Bronchial epithelial cell (primary cell): ENCODE measurements around the gene ITM2B. TPM values are rescaled to one million over a fixed set of nuclear protein-coding genes. Genes with fewer than 3 reads are reported as not detected.

ENCODE experiments used
- DNase-seq: peaks from one replicate; pipeline ENCODE4 v3.0.0-alpha.2; 2010; ENCODE audit warnings: low read depth
- FAIRE-seq: peaks from 2 replicates; lab custom pipeline; 2011; peaks lifted over from hg19 to GRCh38; lab: Jason Lieb, UNC
- H3K27me3 ChIP-seq: 2 replicates; pipeline ENCODE4 v1.5.1; 2011; ENCODE audit warnings: low read length; ENCODE audit not compliant: control insufficient read depth, insufficient read depth
- H3K36me3 ChIP-seq: 2 replicates; pipeline ENCODE4 v1.5.1; 2011; ENCODE audit warnings: low read length; ENCODE audit not compliant: control insufficient read depth, insufficient read depth
- H3K4me3 ChIP-seq: 2 replicates; pipeline ENCODE4 v1.5.1; 2011; ENCODE audit warnings: mild to moderate bottlenecking, low read depth, low read length, control low read depth
- total RNA-seq: library from RNA; depleted of rRNA; stranded (reverse); fragments of >200 nt; gene quantifications from 2 replicates; pipeline ENCODE4 v1.2.1, GENCODE V29; 2014
- TF ChIP-seq, protein P1 (sequence below): IDR thresholded peaks from 2 replicates; pipeline ENCODE4 v1.5.1; 2011; ENCODE audit warnings: mild to moderate bottlenecking, moderate library complexity, low read length, control low read depth, inconsistent platforms; ENCODE audit not compliant: insufficient read depth, severe bottlenecking

The ITM2B gene
- total RNA-seq, 1 donor from 2014 or later: 57.4 TPM

DNA sequence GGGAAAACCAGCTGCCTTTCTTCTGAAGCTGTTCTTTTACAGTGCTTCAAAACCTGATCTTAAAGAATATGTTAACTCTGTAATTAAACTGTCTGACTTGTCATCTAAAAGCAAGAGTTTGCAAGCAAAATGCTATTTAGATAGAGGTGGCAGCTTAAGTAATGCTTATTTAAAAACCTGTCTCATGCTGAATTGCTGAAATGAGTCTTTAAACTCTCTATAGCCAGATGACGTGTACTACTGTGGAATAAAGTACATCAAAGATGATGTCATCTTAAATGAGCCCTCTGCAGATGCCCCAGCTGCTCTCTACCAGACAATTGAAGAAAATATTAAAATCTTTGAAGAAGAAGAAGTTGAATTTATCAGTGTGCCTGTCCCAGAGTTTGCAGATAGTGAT is 22.9 kb downstream of the ITM2B start:
- peaks cover 10% of the 10 kb centered on the region for H3K36me3 ChIP-seq
- TF ChIP-seq, protein P1, sequence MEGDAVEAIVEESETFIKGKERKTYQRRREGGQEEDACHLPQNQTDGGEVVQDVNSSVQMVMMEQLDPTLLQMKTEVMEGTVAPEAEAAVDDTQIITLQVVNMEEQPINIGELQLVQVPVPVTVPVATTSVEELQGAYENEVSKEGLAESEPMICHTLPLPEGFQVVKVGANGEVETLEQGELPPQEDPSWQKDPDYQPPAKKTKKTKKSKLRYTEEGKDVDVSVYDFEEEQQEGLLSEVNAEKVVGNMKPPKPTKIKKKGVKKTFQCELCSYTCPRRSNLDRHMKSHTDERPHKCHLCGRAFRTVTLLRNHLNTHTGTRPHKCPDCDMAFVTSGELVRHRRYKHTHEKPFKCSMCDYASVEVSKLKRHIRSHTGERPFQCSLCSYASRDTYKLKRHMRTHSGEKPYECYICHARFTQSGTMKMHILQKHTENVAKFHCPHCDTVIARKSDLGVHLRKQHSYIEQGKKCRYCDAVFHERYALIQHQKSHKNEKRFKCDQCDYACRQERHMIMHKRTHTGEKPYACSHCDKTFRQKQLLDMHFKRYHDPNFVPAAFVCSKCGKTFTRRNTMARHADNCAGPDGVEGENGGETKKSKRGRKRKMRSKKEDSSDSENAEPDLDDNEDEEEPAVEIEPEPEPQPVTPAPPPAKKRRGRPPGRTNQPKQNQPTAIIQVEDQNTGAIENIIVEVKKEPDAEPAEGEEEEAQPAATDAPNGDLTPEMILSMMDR: no peak
- no peak for FAIRE-seq

DNA sequence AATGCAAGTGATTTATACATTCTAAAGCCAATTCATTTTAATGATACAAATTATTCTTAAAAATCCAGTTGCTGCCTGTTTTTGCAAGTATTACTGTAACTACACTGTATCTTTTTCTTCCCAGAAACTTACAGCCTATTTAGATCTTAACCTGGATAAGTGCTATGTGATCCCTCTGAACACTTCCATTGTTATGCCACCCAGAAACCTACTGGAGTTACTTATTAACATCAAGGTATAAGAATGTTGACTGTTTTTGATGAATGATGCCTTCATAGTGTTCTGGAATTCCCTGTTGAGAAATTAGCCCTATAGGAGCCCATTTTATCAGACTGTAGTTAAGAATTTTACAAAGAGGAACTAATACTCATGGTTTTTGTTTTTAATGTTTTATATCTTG is 25.0 kb downstream of the ITM2B start:
- no peaks in the 10 kb centered on the region for H3K27me3 ChIP-seq
- no peak overlapping the region for H3K4me3 ChIP-seq
- H3K36me3 ChIP-seq: peaks cover 8% of the 10 kb centered on the region
- FAIRE-seq: no peak
- DNase-seq: no peak
- TF ChIP-seq, protein P1: no peak

More for the DNA sequence above, 22.9 kb downstream of the ITM2B start:
- no peak for DNase-seq
- Histone ChIP-seq H3K4me3 (no peak overlapping the region), H3K27me3 (no peaks in the 10 kb centered on the region)

DNA sequence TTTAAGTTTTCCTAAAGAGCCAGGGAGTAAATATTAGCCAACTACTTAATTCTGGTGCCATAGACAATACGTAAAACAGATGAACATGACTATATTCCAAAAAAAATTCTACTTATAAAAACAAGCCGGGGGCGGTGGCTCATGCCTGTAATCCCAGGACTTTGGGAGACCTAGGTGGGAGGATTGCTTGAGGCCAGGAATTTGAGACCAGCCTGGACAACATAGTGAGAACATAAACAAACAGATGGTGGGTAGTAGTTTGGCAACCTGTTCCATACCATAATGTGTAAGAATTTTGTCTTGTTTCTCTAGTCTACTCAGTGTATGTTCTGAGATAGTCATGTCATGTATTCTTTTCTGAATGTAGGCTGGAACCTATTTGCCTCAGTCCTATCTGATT is 25.4 kb downstream of the ITM2B start:
- H3K36me3 ChIP-seq: peaks cover 7% of the 10 kb centered on the region
- FAIRE-seq (no peak), DNase-seq (no peak)
- H3K4me3 ChIP-seq: no peak overlapping the region
- TF ChIP-seq, protein P1: no peak
- H3K27me3 ChIP-seq: no peaks in the 10 kb centered on the region

DNA sequence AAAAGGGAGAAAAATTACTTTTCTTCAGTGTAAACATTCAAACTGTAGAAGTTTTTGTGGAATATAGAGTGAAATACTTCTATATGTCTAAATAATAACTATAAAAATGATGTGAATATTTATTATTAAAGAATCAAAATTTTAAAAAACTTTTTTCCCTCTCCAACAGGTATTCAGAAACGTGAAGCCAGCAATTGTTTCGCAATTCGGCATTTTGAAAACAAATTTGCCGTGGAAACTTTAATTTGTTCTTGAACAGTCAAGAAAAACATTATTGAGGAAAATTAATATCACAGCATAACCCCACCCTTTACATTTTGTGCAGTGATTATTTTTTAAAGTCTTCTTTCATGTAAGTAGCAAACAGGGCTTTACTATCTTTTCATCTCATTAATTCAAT is 28.0 kb downstream of the ITM2B start:
- no peak for DNase-seq
- H3K4me3 ChIP-seq: no peak overlapping the region
- no peaks in the 10 kb centered on the region for H3K27me3 ChIP-seq
- TF ChIP-seq, protein P1: no peak
- H3K36me3 ChIP-seq: peaks cover 6% of the 10 kb centered on the region
- FAIRE-seq: no peak

DNA sequence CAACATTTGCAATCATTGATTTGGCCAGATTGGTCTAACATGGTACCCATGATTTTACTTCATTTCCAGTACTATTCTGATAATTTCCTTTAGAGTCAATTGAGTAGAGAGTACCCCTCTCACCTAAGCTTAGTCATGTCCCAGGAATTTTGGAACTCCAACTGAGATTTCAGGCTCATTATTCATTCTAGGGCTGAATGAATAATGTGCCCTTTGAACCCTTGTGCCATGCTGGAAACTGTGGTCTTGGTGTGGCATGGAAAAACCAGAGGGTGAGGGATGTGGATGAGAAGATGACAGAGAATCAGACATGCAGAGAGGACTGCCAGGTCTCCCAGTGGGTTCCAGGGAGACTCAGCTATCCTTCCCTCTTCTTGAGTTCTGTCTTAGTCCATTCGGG is 30.2 kb downstream of the ITM2B start:
- no peak overlapping the region for H3K4me3 ChIP-seq
- TF ChIP-seq, protein P1: no peak
- H3K36me3 ChIP-seq: peaks cover 6% of the 10 kb centered on the region
- peak; percentile 34 for DNase-seq
- no peaks in the 10 kb centered on the region for H3K27me3 ChIP-seq
- no peak for FAIRE-seq

DNA sequence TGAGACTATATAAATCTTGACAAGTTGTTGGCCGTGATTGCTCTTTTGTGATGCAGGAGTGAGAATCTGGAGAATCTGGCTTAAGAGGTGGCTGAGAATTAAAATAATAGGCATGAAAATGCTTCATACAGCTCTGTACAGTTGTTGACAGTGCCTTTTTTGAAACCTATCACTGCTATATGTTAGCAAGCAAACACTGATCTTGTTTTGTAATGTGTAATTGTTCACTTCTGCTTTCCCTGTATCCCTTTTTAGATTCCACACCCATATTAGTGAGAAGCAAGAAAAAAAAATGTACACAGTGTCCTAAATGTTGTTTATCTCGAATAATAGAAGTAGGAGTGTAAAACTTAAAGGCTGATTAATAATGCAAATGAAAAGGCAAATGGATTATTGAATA is 31.1 kb downstream of the ITM2B start:
- H3K36me3 ChIP-seq: peaks cover 4% of the 10 kb centered on the region
- TF ChIP-seq, protein P1: no peak
- FAIRE-seq: no peak

More for the DNA sequence above, 31.1 kb downstream of the ITM2B start:
- Histone ChIP-seq H3K4me3 (no peak overlapping the region), H3K27me3 (no peaks in the 10 kb centered on the region)
- no peak for DNase-seq
